Brain microvascular endothelial cell (primary cell): Measurements from ENCODE around the gene MCL1.
A peak's percentile ranks its signal among the peaks of the same experiment; 100 is the strongest.

Experiments
- DNase-seq: peaks from one replicate; pipeline ENCODE4 v3.0.0-alpha.2; 2020
- H3K27ac ChIP-seq: fragments of 250-450 bp; sonication (Bioruptor Pico); 2 replicates; pipeline ENCODE4 v1.5.1; 2020; ENCODE audit warnings: mild to moderate bottlenecking, moderate library complexity
- H3K27me3 ChIP-seq: fragments of 250-450 bp; sonication (Bioruptor Pico); replicated peaks from 2 replicates; pipeline ENCODE4 v1.5.1; 2020; ENCODE audit warnings: mild to moderate bottlenecking
- H3K36me3 ChIP-seq: fragments of 250-450 bp; sonication (Bioruptor Pico); replicated peaks from 2 replicates; pipeline ENCODE4 v1.5.1; 2020; ENCODE audit warnings: mild to moderate bottlenecking
- H3K4me3 ChIP-seq: 2 replicates; pipeline ENCODE4 v1.5.1; 2011; ENCODE audit warnings: low read depth, mild to moderate bottlenecking, control low read depth, low read length, moderate library complexity
- CTCF ChIP-seq: IDR thresholded peaks from 2 replicates; pipeline ENCODE4 v1.5.1; 2011; ENCODE audit warnings: low read depth, mild to moderate bottlenecking, moderate library complexity, low read length, control low read depth, inconsistent platforms; ENCODE audit errors: missing control alignments
- in situ Hi-C: cut with HindIII; loops from 2 replicates; pipeline ENCODE4 v1.10.0; 2017; ENCODE audit warnings: low sequenced_read_pairs, low pct_ligation_motif_present

Gene MCL1

DNA sequence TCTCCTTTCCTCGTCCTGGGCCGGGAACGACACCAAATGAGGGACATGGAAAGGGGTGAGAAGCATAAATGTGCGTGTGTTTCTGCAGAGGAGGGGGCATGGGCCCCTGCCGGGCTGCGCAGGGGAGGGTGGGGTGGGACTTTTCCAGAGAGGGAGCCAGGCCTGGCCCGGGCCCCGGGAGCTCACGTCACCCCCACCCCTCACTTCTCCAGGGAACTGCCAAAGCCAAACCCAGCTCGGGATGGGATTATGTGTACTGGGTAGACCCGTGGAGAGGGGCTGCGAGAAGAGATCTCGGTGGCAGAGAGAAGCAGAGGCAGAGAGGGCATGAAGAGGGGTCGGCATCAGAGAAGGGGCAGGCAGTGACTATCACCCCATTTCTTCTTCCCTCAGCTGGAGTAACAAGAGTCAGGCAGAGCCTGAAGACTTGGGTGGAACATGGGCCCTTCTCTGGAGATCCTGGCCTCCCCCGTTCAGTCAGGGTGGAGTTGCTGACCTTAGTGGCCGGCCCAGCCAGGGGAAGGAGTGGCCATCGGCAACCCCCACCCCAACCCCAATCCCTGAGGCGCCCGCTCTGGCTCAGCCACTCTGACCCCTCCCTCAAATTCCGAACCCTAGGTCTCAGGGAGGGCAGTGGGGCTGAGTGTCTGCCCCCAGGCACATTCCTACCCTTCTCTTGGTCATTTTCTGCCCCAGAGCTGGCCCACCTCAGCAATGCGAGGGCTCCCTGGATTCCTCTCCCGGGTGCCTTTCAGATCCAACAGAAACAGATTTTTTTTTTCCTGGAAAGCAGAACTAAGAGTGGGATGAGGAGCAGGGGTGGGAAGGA lies 29.0 kb downstream of the MCL1 start:
- Histone ChIP-seq H3K36me3 (no peaks in the 10 kb centered on the region), H3K4me3 (no peak overlapping the region), H3K27ac (no peak overlapping the region), H3K27me3 (no peaks in the 10 kb centered on the region)
- no peak for TF ChIP-seq CTCF
- in situ Hi-C loops: no loop called here
- DNase-seq: no peak

DNA sequence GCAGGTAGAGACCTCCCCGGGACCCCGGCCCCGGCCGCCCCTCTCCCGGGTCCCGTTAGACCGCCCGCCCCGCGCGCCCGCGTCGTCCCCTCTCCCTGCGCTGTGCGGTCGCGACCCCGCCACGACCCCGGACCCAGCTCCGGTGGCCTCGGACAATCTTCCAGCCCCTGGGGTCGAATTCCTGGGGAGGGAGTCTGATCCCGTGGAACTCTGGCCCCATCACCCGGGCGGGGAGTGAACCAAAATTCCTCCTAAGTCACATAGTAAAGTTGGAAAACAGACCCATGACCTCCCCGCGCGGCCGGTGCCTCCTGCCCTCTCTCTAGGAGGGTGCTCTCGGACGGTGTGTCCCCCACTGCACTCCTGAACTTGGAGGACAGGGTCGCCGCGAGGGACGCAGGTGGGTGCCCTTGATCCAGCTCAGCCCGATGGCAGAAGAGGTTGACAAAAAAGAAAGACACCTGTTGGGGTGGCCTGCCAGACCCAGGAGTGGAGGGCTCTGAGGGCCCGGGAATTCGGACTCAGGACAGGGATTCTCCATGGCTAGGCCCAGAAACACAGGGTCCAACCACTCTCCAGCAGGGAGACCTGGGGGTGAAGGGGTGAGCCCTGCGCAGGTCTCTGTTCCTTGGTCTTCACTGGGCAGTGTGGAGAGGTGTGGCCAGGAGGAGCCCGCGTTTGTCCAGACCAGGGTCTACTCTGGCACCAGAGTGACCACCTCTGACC lies 29.8 kb downstream of the MCL1 start:
- peak overlapping the region; percentile 38 for H3K4me3 ChIP-seq
- no peaks in the 10 kb centered on the region for H3K36me3 ChIP-seq
- H3K27ac ChIP-seq: no peak overlapping the region
- H3K27me3 ChIP-seq: no peaks in the 10 kb centered on the region
- peak; percentile 7 for TF ChIP-seq CTCF
- in situ Hi-C loops: no loop called here
- DNase-seq: no peak

GRCh38 chr1:150548632-150549495 lies 30.5 kb downstream of the MCL1 start, which contains the start of gene ADAMTSL4:
Gene ADAMTSL4 (plus strand): TSS chr1:150549408. CDS start chr1:150552289, 2,881 bp downstream.
- DNase-seq: peak; percentile 48
- in situ Hi-C loops: no loop called here

GRCh38 chr1:150548324-150548631 lies 31.1 kb downstream of the MCL1 start:
- H3K4me3 ChIP-seq: peak overlapping the region; percentile 54
- H3K27ac ChIP-seq: no peak overlapping the region
- in situ Hi-C loops: no loop called here
- H3K36me3 ChIP-seq: no peaks in the 10 kb centered on the region
- H3K27me3 ChIP-seq: no peaks in the 10 kb centered on the region
- TF ChIP-seq CTCF: no peak
- DNase-seq: no peak

More at GRCh38 chr1:150548632-150549495, 30.5 kb downstream of the MCL1 start, which contains the start of gene ADAMTSL4:
- peak within 1 kb of the TSS; percentile 11 for H3K27ac ChIP-seq
- H3K27me3 ChIP-seq: no peaks in the 10 kb centered on the region
- TF ChIP-seq CTCF: no peak
- peak within 1 kb of the TSS; percentile 54 for H3K4me3 ChIP-seq
- H3K36me3 ChIP-seq: no peaks in the 10 kb centered on the region

DNA sequence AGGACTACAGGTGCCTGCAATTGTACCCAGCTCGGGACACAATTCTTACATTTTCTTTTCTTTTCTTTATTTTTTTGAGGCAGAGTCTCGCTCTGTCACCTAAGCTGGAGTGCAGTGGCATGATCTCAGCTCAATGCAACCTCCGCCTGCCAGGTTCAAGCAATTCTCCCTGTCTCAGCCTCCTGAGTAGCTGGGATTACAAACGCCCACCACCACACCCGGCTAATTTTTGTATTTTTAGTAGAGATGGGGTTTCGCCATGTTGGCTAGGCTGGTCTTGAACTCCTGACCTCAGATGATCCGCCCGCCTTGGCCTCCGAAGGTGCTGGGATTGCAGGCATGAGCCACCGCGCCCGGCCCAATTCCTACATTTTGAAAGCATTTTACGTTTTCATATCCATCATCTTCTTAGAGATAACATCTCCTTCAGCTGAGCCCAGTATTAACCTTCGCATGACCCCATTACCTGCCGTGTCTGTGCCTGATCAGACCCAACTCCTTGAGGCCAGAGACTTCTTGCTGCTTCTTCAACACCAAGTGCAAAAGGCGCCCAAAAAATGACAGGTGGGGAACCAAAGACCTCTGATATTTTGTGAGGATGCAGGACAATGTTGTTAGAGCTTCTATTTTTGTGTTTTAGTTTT lies 33.0 kb downstream of the MCL1 start:
- Histone ChIP-seq H3K36me3 (no peaks in the 10 kb centered on the region), H3K27ac (no peak overlapping the region), H3K27me3 (no peaks in the 10 kb centered on the region), H3K4me3 (no peak overlapping the region)
- TF ChIP-seq CTCF: no peak
- no peak for DNase-seq
- in situ Hi-C loops: no loop called here
